Measurements from ENCODE around the gene PSTPIP1.

- TF ChIP-seq CTCF (IDR thresholded peaks at IDR 0.05) (no peak), SMAD3 (CRISPR knock-in tag; IDR thresholded peaks at IDR 0.05; ENCODE audit: borderline replicate concordance) (no peak), MAX (CRISPR knock-in tag; IDR thresholded peaks at IDR 0.05) (no peak), OVOL2 (CRISPR knock-in tag; IDR thresholded peaks at IDR 0.05; ENCODE audit: borderline replicate concordance) (no peak), MYBL2 (CRISPR knock-in tag; IDR thresholded peaks at IDR 0.05) (no peak)
- TF ChIP-seq, protein P1, sequence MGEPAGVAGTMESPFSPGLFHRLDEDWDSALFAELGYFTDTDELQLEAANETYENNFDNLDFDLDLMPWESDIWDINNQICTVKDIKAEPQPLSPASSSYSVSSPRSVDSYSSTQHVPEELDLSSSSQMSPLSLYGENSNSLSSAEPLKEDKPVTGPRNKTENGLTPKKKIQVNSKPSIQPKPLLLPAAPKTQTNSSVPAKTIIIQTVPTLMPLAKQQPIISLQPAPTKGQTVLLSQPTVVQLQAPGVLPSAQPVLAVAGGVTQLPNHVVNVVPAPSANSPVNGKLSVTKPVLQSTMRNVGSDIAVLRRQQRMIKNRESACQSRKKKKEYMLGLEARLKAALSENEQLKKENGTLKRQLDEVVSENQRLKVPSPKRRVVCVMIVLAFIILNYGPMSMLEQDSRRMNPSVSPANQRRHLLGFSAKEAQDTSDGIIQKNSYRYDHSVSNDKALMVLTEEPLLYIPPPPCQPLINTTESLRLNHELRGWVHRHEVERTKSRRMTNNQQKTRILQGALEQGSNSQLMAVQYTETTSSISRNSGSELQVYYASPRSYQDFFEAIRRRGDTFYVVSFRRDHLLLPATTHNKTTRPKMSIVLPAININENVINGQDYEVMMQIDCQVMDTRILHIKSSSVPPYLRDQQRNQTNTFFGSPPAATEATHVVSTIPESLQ (CRISPR knock-in tag; IDR thresholded peaks at IDR 0.05): no peak
- TF ChIP-seq, protein P2, sequence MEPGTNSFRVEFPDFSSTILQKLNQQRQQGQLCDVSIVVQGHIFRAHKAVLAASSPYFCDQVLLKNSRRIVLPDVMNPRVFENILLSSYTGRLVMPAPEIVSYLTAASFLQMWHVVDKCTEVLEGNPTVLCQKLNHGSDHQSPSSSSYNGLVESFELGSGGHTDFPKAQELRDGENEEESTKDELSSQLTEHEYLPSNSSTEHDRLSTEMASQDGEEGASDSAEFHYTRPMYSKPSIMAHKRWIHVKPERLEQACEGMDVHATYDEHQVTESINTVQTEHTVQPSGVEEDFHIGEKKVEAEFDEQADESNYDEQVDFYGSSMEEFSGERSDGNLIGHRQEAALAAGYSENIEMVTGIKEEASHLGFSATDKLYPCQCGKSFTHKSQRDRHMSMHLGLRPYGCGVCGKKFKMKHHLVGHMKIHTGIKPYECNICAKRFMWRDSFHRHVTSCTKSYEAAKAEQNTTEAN (CRISPR knock-in tag; IDR thresholded peaks at IDR 0.05): no peak
These were observed 81.5 kb downstream of the PSTPIP1 start for GRCh38 chr15:77076323-77076915.

Measured in WTC11 (cell line).